GM12873 (cell line): ENCODE measurements around the gene POPDC2.
A peak's percentile ranks its signal among the peaks of the same experiment; 100 is the strongest.

Experiments used
- CTCF ChIP-seq: IDR thresholded peaks from 2 replicates; pipeline ENCODE4 v1.5.1; 2012; ENCODE audit warnings: low read depth, mild to moderate bottlenecking, moderate library complexity, low read length, control low read depth; ENCODE audit not compliant: insufficient read depth; ENCODE audit errors: missing control alignments

The POPDC2 gene

GRCh38 chr3:119636249-119636648 lies 24.1 kb downstream of the POPDC2 start:
- no peak for TF ChIP-seq CTCF

DNA sequence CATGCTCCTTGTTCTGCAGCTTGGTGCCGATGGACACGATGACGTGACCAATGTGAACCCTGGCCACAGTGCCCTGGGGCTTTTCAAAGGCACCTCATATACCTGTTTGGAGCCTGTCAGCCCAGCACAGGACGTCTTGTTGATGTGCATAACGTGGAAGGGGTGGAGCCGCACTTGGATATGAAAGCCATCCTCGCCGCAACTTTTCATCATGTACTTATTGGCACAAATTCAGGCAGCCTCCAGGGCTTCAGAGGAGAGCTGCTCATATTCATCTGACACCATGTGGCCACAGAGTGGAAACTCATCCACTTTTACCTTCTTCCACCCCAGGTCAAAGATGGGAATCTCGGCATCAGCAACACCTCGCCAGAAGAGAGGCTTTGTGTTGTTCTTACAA lies 24.7 kb downstream of the POPDC2 start:
- peak; percentile 6 for TF ChIP-seq CTCF

DNA sequence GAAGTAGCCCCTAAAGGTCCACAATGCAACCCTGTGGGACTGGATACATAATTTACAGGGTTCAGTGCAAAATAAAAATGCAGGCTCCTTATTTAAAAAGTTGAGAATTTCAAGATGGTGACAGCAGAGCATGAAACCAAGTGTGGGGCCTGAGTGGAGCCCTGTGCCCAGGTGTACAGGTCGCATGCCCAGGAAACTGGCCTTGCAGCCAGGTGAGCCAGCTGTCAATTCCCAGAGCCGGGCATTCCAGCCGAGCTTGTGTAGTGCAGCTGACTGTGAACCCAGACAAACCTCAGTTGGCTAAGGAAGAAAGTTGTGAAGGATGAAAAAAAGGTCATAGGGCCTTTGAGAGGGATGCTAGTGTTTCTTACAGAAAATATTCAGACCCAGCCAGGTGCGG lies 27.6 kb downstream of the POPDC2 start:
- no peak for TF ChIP-seq CTCF

GRCh38 chr3:119632216-119632615 lies 28.2 kb downstream of the POPDC2 start:
- no peak for TF ChIP-seq CTCF

DNA sequence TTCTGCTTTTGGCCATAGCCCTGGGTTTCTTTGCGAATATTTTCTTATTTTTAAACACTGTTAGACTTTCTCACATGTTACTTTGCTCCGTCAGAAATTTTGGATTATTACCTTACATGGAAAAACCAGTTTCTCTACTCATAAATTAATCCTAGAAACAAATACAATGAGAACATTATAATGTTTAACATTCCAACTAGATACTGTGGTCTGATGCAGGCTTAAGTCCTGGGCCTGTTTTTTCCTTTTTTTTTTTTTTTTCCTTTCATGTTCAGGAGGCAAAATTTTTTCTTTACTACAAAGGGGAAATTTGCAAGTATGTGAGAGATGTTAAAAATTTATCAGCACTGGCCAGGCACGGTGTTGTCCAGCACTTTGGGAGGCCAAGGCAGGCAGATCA lies 28.9 kb downstream of the POPDC2 start:
- TF ChIP-seq CTCF: no peak

DNA sequence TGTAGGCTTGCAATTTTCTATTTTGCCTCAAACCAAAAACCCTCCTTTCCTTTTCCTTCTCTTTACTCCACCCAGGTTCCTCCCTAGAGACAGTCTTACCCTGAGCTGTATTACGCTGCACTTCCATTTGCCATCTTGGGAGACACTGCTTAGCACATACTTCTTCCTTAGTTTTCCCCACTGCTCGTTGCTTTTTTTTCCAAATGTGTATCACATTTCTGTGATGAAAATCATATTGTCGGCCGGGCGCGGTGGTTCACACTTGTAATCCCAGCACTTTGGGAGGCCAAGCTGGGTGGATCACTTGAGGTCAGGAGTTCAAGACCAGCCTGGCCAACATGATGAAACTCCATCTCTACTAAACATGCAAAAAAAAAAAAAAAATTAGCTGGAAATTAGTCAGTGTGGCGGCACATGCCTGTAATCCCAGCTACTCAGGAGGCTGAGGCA lies 29.5 kb downstream of the POPDC2 start:
- TF ChIP-seq CTCF: no peak

- TF ChIP-seq CTCF: no peak
These were observed 30.1 kb downstream of the POPDC2 start for GRCh38 chr3:119630128-119630879.
